Measurements from ENCODE around the gene AUNIP.

AUNIP gene

DNA sequence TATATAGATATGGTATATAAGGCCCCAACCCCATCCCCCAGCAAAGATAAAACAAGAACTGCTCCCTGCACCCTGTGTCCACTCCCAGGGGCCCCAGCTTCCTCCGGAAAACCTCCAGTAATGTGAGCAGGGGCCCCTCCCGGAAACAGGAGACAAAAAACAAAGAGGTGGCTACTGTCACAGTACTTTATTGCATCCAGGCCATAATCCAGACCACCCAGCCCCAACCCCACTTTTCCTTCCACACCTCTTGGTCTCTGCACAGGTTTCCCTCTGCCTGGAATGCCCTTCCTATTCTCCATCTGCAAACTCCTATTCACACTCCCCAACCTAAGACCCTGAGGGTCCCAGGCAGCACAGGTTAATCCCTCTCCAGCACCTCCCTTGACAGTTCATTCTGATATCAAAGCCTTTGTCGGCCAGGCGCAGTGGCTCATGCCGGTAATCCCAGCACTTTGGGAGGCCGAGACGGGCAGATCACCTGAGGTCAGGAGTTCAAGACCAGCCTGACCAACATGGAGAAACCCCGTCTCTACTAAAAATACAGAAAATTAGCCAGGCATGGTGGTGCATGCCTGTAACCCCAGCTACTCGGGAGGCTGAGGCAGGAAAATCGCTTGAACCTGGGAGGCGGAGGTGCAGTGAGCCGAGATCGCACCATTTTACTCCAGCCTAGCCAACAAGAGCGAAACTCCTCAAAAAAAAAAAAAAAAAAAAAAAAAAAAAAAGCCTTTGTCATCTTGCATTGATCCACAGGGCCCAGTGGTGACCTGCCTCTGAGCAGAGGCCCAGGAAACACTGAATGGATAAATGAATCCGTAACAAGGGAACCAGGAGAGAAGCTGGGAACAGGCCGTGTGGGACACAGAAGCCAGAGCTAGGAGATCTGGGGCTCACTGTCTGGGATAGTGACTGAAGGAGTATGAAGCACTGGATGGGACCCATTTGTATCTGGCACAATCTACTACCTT, 2.3 kb upstream of the AUNIP start:
- Histone ChIP-seq H3K9ac (ENCODE audit: low read length) (no peak overlapping the region), H3K4me1 (ENCODE audit: low read length) (peaks cover 6% of the 10 kb centered on the region), H3K9me2 (replicated peaks; ENCODE audit: insufficient read depth, low read length) (no peaks in the 10 kb centered on the region), H3K9me3 (replicated peaks; ENCODE audit: insufficient read depth, low read length) (no peaks in the 10 kb centered on the region), H3K4me2 (ENCODE audit: low read depth, low read length) (no peak overlapping the region), H3K36me3 (replicated peaks; ENCODE audit: insufficient read depth, low read length) (no peaks in the 10 kb centered on the region), H4K20me1 (ENCODE audit: insufficient read depth, low read length) (no peaks in the 10 kb centered on the region), H3K27me3 (replicated peaks; ENCODE audit: insufficient read depth, low read length) (no peaks in the 10 kb centered on the region), H3K27ac (ENCODE audit: low read length) (no peak overlapping the region), H3K4me3 (ENCODE audit: low read length) (no peak overlapping the region), H2AFZ (ENCODE audit: low read length) (no peak overlapping the region), H3F3A (ENCODE audit: insufficient read depth, low read length) (no peaks in the 10 kb centered on the region; the same call in 1 of the 2 replicates), H3K79me2 (ENCODE audit: low read length) (peaks cover 8% of the 10 kb centered on the region)
- no peak for TF ChIP-seq EZH2phosphoT487 (IDR thresholded peaks at IDR 0.05; ENCODE audit: low read length)
- TF ChIP-seq CTCF (IDR thresholded peaks at IDR 0.05; ENCODE audit: low read length): no peak
- TF ChIP-seq EZH2 (optimal IDR thresholded peaks at IDR 0.05; ENCODE audit: low read depth, low read length): no peak
- no peak for DNase-seq

GRCh38 chr1:25858494-25858893, 763 bp downstream of the AUNIP start:
- Histone ChIP-seq H2AFZ (ENCODE audit: low read length) (peak overlapping the region; percentile 95), H3K9me3 (replicated peaks; ENCODE audit: insufficient read depth, low read length) (no peaks in the 10 kb centered on the region), H3K79me2 (ENCODE audit: low read length) (peaks cover 22% of the 10 kb centered on the region), H3K4me1 (ENCODE audit: low read length) (peaks cover 6% of the 10 kb centered on the region), H3K4me3 (ENCODE audit: low read length) (peak overlapping the region; percentile 82), H3K27ac (ENCODE audit: low read length) (no peak overlapping the region), H3K9me2 (replicated peaks; ENCODE audit: insufficient read depth, low read length) (no peaks in the 10 kb centered on the region), H3K4me2 (ENCODE audit: low read depth, low read length) (peak overlapping the region; percentile 95), H3F3A (ENCODE audit: insufficient read depth, low read length) (no peaks in the 10 kb centered on the region; the same call in 1 of the 2 replicates), H3K27me3 (replicated peaks; ENCODE audit: insufficient read depth, low read length) (no peaks in the 10 kb centered on the region), H4K20me1 (ENCODE audit: insufficient read depth, low read length) (no peaks in the 10 kb centered on the region), H3K36me3 (replicated peaks; ENCODE audit: insufficient read depth, low read length) (no peaks in the 10 kb centered on the region), H3K9ac (ENCODE audit: low read length) (peak overlapping the region; percentile 64; the same call in 1 of the 2 replicates)
- no peak for DNase-seq
- no peak for TF ChIP-seq EZH2phosphoT487 (IDR thresholded peaks at IDR 0.05; ENCODE audit: low read length)
- TF ChIP-seq EZH2 (optimal IDR thresholded peaks at IDR 0.05; ENCODE audit: low read depth, low read length): no peak
- TF ChIP-seq CTCF (IDR thresholded peaks at IDR 0.05; ENCODE audit: low read length): no peak

GRCh38 chr1:25856856-25857255, 2.4 kb downstream of the AUNIP start:
- H4K20me1 ChIP-seq (ENCODE audit: insufficient read depth, low read length): no peaks in the 10 kb centered on the region
- no peaks in the 10 kb centered on the region for H3K9me2 ChIP-seq (replicated peaks; ENCODE audit: insufficient read depth, low read length)
- no peaks in the 10 kb centered on the region for H3K36me3 ChIP-seq (replicated peaks; ENCODE audit: insufficient read depth, low read length)
- H3K9ac ChIP-seq (ENCODE audit: low read length): no peak overlapping the region
- H3K79me2 ChIP-seq (ENCODE audit: low read length): peaks cover 23% of the 10 kb centered on the region
- H3F3A ChIP-seq (ENCODE audit: insufficient read depth, low read length): no peaks in the 10 kb centered on the region; the same call in 1 of the 2 replicates
- H3K27ac ChIP-seq (ENCODE audit: low read length): no peak overlapping the region
- DNase-seq: no peak
- no peak for TF ChIP-seq EZH2 (optimal IDR thresholded peaks at IDR 0.05; ENCODE audit: low read depth, low read length)
- TF ChIP-seq EZH2phosphoT487 (IDR thresholded peaks at IDR 0.05; ENCODE audit: low read length): no peak
- no peak for TF ChIP-seq CTCF (IDR thresholded peaks at IDR 0.05; ENCODE audit: low read length)
- no peaks in the 10 kb centered on the region for H3K9me3 ChIP-seq (replicated peaks; ENCODE audit: insufficient read depth, low read length)
- H3K4me2 ChIP-seq (ENCODE audit: low read depth, low read length): no peak overlapping the region
- H2AFZ ChIP-seq (ENCODE audit: low read length): no peak overlapping the region
- no peak overlapping the region for H3K4me3 ChIP-seq (ENCODE audit: low read length)
- peaks cover 6% of the 10 kb centered on the region for H3K4me1 ChIP-seq (ENCODE audit: low read length)
- H3K27me3 ChIP-seq (replicated peaks; ENCODE audit: insufficient read depth, low read length): no peaks in the 10 kb centered on the region
